ENCODE results near the gene ARHGEF7.

ARHGEF7 gene

DNA sequence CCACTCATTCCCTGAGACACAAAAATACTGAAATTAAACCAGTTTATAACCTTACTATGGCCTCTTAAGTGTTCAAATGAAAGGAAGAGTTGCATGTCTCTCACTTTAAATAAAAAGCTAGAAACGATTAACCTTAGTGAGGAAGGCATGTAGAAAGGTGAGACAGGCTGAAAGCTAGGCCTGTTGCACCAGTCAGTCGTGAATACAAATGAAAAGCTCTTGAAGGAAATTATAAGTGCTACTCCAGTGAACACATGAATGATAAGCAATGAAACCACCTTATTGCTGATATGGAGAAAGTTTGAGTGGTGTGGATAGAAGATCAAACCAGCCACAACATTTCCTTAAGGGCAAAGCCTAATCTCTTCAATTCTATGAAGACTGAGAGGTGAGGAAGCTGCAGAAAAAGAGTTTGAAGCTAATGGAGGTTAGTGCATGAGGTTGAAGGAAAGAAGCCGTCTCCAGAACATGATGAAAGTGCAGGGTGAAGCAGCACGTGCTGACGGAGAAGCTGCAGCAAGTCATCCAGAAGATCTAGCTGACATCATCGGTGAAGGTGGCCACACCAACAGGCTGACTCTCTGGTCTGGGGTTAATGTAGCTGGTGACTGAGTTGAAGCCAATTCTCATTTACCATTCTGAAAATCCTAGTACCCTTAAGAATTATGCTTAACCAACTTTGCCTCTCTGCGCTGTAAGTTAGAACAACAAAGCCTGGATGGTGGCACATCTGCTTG lies 110.9 kb downstream of the ARHGEF7 start:
- DNase-seq (ENCODE audit: low read depth), result no peak

DNA sequence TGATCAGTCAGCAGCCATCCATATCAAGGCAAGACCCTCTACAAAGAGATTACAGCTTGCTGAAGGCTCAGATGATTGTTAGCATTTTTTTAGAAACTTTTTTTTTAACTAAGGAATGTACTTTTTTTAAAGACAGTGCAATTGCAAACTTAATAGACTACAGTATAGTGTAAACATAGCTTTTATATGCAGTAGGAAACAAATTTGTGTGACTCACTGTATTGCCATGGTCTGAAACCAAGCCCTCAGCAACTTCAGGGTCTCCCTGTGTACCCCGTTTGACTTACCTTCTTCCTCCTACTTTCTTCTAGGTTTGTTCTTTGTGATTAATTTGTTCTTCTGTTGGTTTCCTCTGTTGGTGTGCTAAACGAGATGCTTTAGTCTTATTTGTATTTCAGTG lies 112.3 kb downstream of the ARHGEF7 start:
- no peak for DNase-seq (ENCODE audit: low read depth)

DNA sequence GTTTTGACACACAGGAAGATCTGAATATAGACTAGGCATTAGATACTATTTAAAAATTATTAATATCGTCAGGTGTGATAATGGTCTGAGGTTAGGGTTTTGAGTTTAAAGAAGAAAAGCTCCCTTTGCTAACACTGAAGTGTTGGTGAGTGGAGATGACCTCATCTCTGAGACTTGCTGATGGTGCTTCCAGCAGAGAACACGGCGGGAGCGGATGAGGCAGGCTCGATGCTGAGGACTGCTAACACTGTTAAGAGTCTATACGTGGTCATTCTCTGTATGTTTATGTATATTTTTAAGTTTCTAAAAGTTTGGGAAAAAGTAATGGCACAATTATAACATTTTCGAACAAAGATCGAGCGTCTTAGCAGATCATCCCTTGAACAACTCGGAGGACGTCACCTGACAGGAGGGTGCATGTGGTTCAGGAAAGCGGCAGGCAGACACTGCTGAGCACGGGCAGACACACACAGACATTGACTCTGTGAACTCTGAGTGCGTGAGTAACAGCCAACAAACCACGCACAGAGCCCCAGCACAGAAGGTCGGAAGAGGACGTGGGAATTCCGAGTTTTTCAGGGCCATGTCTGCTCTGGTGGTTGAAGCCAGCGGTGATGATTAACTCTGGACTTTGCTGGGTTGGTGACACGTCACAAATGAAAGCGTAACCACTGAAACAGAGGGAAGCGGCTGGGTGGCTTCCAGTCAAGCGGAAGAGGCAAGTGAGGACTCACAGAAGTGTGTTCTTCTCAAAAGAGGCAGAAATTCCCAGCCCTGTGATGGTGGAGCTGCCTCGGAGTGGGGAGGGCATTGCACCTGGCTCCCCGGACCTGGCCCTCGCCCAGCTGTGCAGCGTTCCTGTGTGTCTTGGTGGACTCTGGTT lies 113.4 kb downstream of the ARHGEF7 start:
- DNase-seq (ENCODE audit: low read depth), result no peak

DNA sequence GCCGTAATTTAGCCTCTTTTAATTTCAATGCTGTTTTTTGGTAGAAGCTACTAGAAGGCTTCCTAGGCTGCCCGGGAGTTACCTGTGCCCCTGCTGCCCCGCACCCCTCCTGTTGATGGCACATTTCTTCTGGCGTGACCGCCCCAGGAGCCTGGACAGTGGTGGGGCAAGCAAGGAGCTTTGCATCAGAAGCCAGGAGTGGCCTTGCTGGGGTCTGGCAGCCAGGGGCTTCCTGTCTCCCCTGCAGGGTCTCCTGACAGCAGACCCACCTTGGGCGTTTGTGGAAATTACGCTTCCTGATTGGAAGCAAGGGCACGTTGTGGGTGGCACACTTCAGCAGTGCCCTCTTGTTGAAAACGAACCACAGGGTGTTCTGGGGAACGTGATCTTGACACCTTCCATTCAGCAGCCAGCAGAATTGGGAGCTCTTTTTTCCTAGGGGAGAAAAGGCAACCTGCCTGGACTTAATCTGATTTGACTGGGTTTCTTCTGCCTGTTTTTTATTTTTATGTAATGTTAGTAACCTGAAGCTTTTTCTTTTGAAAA lies 115.3 kb downstream of the ARHGEF7 start:
- DNase-seq (ENCODE audit: low read depth), result no peak

DNA sequence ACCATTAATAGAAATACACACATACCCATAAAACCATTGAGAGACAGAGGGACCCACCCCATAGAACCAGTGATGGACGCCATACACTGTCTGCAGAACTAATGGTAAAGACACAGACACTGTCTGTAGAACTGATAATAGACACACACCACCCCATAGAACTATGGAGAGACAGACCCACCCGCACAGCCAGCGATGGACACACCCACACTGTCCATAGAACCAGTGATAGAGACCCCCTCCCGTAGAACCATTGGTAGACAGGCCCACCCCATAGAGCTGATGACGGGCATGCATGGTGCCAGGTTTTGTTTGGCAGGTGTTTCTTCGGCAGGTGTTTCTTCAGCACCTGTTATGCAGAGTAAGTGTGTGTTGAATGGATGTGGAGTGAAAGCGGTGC lies 117.1 kb downstream of the ARHGEF7 start:
- DNase-seq (ENCODE audit: low read depth), result no peak

DNA sequence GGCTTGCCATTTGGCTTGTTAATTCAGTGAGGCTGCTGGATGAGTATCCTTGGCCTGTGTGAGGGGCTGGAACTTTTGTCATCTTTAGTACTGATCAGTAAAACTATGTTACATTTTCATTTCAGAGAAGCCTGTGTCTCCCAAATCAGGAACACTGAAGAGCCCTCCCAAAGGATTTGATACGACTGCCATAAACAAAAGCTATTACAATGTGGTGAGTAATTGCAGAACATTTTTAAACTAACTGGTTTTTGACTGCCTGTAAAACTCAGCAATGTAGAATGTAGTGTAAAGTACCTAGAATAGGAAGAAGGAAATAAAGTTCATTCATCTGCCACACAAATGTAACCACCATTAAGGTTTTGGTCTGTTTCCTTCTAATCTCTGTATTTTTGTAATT lies 118.0 kb downstream of the ARHGEF7 start:
- no peak for DNase-seq (ENCODE audit: low read depth)

DNA sequence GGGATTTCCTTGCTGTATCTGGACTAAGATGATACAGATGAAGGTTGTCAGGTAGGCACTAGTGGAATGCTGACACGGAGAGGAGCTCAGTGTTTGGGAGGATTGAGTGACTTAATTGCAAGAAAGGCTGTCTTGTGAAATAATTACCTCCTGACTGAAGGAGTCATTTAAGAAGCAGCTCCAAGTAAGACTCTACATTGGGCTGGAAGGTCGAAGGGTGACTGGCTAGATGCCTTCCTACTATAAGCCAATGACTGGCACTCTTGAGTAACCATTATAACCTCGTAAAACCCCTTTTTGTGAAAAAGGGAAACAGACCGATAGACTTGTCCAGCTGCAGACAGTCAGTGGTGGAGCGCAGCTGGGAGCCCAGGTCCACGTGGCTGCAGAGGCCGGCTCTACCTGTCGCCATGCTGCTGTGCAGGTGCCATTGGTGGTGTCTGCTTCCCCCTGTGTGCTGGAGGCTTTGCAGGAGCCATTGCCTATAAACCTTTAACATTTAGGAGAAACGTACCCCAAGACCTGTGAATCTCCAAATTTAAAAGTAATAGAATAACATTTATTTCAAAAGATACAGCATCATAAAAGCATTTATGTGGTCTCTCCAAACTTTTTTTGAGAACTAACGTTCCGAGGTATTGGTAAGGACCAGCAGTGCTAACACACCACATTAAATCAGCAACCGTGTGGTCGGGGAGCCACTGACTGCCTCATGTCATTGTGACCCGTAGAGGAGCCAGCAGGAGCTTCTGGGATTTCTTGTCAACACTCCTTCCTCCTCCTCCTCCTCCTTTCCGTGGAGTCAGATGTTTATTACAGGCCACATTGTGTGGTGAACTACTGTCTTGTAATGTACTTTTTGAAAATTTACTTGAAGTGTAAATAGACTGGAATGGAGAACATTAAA lies 124.9 kb downstream of the ARHGEF7 start:
- DNase-seq (ENCODE audit: low read depth), result no peak

DNA sequence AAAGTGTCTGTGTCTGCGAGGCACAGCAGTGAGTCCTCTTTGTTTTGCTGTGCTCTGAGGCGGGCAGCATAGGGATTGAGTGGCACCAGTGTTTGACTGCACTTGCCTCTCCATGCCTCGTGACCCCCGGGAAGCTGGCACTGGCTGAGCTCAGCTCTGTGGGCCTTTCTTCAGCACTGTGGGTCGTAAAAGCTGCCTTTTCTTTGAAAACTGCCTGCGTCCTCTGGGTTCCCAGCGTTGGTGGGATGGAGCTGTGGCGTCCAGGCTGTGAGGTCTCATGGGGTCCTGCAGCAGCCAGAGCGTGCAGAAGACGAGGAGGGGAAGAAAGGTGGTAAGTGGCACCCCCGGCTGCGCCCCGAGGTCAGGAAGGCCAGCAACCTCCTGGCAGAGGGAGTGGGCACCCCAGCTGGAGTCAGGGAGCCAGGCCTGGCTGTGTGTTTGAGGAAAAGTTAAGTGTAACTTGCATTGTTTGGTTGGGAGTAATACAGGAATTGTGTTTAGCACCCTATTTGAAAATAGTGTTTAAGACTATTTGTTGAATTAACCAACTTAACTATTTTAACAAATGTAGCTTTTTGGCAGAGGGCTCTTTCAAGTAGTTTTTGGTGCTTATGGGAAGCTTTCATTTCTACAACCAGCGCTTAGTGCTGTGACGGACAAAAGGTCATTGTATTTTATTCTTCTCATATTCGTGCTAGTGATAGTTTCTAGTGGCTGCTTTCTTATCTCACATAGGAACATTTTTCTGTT lies 126.1 kb downstream of the ARHGEF7 start:
- DNase-seq (ENCODE audit: low read depth), result no peak

DNA sequence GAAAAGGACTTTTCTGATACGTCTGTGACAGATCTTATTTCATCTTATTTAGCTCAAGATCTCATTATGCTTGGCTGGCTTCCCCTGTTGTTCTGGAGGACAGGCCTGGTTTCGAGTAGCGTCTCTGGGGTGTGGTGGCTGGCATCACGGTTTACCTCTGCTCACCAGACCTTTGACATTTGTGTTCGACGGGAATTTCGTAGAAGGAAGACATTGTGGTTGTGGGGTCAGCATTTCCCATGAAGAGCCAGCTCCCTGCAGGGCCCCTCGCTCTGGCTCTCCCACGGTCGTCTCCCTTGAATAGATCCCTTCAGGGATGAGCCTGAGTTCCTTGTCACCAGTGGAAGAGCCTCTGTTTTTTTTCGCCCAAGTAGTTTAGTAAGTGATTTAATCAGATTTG lies 126.8 kb downstream of the ARHGEF7 start:
- DNase-seq (ENCODE audit: low read depth), result no peak

DNA sequence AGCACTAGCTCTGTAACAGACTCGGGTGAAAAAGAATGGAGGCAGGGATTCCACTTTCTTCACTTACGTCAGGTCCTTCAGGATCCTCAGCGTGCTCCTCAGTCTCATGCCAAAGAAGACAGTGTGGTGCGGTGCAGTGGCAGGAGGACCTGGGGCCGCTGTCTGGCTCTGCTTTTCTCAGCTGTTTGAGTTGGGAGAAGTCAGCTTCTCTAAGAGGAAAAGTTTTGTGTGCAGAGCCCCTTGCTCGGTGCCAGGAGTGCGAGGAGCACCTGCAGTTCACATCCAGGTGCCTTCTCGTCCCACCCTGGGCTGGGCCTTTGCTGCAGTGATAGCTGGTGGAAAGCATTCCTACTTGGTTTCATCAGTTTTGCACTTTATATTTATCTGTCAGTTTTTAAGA lies 127.5 kb downstream of the ARHGEF7 start:
- no peak for DNase-seq (ENCODE audit: low read depth)

DNA sequence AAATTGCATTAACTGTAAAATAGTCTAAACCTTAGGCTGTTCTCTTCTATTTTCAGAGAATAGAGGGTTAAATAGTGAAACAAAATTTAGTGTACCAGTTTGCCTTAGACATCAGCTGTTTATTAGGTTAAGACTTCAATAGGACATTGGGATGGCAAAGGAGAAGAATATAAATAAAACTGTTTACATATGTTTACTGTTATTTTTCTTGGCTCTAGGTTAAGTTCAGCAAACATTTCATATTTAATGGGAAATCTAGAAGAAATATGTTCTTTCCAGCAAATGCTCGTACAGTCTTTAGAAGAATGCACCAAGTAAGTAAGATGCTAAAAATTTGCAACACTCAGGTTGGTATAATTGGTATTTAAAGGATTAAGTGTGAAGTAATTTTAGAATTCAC lies 128.9 kb downstream of the ARHGEF7 start:
- no peak for DNase-seq (ENCODE audit: low read depth)

DNA sequence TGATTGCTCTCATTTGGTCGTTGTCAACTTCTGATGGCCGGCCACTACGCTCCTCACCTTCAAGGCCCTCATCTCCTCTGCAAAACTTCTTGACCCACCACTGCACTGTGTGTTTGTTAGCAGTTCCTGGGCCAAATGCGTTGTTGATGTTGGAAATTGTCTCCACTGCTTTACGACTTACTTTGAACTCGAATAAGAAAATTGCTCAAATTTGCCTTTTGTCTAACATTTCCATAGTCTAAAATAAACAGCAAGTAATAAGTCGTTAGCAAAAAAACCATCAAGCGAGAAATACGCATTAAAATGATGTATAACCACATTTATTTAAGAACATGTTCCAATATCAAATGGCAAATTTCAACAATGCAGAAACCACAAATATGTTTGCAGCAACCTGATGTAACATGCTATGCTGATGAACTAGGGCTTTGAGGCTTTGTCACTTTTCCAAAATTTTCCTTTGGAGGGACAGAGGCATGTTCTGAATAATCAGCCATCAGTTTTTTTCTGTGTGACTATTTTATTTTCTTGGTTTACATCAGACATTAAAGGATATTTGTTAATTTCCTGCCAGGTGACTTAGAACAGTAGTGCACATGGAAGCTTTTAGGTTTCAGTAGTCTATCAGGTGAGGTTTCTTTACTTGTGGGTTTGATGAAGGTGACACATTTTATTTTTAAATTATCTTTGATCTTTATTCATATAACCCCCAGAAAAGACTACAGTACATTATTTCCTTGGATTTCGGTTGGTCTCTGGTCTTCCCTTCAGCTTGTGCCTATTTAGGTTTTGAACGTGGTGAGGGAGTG lies 130.7 kb downstream of the ARHGEF7 start:
- DNase-seq (ENCODE audit: low read depth), result peak; percentile 35

DNA sequence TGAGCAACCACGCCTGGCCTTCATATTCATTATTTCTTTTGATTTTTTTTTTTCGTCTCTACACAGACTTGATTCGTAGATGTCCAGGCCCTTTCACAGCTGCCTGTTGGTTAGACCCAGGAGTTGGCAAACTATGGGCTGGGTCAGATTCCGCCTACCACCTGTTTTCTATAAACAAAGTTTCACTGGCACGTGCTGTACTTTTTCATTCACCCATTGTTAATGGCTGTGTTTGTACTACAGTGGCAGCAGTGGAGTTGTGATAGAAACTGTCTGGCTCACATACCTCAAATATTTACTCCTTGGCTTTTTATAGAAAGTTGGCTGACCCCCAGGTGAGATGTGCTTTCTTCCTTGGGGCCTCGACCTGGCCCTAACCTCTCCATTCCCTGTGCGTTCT lies 132.4 kb downstream of the ARHGEF7 start:
- DNase-seq (ENCODE audit: low read depth), result no peak

DNA sequence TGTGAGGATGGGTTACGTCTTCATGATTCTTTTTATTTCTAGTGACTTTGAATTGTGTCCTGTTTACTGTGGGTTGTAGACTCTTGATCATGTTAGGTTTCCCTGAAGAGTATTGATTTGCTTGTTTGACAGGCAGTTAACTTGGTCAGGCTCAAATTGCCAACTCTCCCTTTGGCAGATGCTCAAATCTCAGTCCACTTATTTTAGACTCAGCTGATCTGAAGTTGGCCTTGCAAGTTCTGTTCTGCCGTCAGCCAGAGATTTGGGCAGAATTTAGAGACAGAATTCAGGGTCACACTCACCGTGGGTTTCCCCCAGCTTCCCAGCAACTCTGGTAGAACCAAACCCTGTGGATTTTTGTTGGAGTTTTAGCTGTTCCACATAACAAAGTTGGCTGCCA lies 133.7 kb downstream of the ARHGEF7 start:
- no peak for DNase-seq (ENCODE audit: low read depth)

DNA sequence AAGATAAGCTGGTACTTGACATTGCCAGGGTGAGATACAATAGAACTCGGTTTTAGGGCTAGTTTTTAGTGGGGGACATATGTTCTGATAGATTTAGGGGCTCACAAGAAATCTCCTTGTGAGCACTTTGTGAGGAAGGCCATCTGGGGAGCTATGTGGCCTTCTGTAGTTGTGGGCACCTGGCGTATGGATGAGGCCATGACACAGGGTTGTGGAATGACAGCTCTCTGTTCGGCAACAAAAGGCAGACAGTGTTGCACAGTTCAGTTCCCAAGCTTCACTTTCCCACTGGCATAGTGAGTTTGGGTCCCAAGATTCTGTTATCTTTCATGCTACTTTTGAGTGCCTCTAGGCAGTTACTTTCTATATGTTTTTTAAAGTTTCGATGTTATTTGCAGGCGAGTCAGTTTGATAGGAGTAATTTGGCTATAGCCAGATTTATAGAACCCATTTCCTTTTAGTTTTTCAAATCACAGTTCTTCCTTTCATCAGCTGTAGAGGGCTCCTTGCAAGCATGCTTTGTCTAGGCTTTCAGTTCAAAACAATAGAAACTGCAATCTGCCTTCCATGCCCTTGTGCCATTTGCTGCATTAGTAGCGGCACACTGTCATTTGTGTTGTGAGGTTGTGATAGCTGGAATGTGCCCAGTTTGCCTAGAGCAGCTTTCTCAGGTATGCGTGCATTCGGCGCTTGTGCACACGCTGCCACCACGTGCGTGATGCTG lies 134.7 kb downstream of the ARHGEF7 start:
- no peak for DNase-seq (ENCODE audit: low read depth)

DNA sequence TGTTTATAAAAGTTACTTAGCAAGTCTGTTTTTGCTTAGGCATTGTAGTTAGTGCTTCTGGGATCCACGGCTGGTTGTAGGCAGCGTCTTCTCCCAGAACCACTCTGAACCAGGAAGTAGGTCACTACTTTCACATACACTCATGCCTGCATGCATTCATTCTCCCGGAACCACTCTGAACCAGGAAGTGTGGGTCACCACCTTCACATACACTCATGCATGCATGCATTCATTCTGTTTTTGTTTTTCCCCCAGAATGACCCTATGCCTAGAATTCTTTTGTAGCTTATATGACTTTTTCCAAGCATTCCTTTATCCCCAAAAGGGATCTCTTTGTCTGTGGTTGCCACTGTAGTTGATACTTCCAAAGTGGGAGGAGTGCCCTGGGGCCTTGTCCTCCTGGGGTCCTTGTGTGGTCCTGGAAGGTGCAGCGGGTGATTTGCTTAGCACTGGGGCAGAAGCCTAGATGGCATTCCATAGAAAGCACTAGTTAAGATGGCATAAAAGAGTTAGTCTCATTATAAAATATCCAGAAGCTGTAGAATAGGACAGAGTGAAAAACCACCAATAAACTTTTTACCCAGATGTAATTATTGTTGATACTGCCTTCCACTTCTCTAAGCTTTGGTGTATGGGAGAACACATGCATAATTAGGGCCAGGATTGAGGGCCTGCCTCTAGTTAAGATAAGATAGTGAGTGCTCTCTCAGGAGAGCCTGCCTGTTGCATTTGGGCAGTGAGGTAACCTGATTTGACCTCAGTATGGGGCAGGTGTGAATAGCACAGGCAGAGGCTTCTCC lies 136.7 kb downstream of the ARHGEF7 start:
- no peak for DNase-seq (ENCODE audit: low read depth)

DNA sequence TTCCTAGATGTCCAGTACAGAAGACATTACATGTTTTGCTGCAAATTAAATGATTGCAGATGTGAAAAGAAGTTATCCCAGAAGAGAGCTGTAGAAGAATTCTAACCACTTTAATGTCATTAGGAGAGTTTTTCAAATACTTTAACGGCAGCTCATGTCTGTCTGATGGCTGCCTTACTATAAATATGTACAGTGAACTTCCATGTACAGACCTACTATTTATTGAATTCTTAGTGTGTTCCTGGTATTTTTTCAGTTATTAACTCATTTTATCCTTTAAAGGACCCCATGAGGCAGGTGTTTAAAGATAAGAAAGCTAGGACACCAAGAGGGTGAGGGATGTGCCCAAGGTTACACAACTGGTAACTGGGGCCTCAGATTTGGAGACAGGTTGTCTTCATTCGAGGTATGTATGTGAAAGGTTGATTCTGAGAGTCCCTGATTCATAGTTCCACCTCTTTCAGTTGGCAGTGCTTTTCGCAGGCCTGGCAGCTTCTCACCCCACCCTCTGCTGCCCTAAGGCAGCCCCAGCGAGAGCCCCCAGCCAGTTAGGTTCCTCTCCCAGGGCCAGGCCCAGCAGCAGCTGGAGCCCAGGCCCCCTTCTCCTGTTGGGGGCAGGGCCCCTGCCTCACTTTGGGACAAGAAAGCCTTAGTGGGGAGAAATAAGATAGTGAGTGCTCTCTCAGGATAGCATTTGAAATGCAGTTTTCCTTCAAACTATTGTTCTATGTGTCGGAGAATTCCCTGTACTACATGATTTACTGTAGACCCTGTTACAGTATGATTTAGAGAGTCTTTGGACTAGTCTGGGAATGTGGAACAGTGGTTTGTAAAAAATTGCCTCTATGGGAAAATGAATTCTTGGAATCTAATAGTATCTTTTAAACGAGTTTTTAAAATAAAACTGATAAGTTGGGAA lies 137.6 kb downstream of the ARHGEF7 start:
- DNase-seq (ENCODE audit: low read depth), result peak; percentile 32

DNA sequence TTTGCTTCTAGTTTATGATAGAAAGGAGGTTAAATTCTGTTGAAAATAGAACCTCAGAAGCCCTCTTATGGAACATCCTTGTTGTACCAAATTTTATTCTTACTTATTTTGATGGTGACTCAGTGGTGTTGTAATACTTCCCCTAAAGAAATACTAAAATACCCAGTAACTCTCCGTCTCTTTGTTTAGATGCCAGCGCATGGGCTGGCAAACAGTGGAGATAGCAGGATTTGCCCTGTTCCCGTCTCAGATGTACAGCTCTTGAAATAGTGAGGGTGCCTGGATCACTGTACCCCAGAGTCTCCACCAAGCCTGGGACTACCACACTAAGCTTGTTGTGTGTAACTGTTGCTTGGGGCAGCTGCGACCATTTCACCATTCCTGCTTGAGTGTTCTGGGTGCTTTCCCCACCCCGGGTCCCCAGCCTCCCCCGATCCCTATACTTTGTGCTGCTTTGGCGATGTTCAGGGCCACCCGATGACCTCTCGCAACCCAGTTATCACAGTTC lies 138.3 kb downstream of the ARHGEF7 start:
- no peak for DNase-seq (ENCODE audit: low read depth)

Data from GM04503 (cell line).